Measurements from ENCODE around the gene PPM1M.

PPM1M gene

GRCh38 chr3:52231502-52232278 is 13.9 kb upstream of the PPM1M start:
- DNase-seq, result no peak

GRCh38 chr3:52232279-52233107 is 13.1 kb upstream of the PPM1M start:
- DNase-seq, result no peak

- DNase-seq, result no peak
These were observed 12.4 kb upstream of the PPM1M start for GRCh38 chr3:52233108-52233591.

GRCh38 chr3:52233968-52234367 is 11.6 kb upstream of the PPM1M start:
- DNase-seq, result no peak

GRCh38 chr3:52234516-52235447 is 10.8 kb upstream of the PPM1M start:
- no peak for DNase-seq

GRCh38 chr3:52236424-52236886 is 9.1 kb upstream of the PPM1M start:
- no peak for DNase-seq

GRCh38 chr3:52237006-52237656 is 8.4 kb upstream of the PPM1M start:
- no peak for DNase-seq

GRCh38 chr3:52237657-52238172 is 7.8 kb upstream of the PPM1M start:
- DNase-seq, result no peak

GRCh38 chr3:52238193-52238760 is 7.3 kb upstream of the PPM1M start:
- no peak for DNase-seq

- no peak for DNase-seq
These were observed 6.5 kb upstream of the PPM1M start, which contains the start of gene TWF2 for GRCh38 chr3:52238761-52239701. TWF2 (minus strand) TSS chr3:52239158; CDS start chr3:52239016, 142 bp downstream.

- DNase-seq, result no peak
These were observed 5.3 kb upstream of the PPM1M start for GRCh38 chr3:52240059-52240885.

- no peak for DNase-seq
These were observed 4.6 kb upstream of the PPM1M start for GRCh38 chr3:52240886-52241370.

GRCh38 chr3:52242039-52242438 is 3.5 kb upstream of the PPM1M start:
- DNase-seq, result no peak

- no peak for DNase-seq
These were observed 1.5 kb upstream of the PPM1M start for GRCh38 chr3:52243791-52244628.

- DNase-seq, result no peak
These were observed 683 bp downstream of the PPM1M start for GRCh38 chr3:52246264-52246620.

GRCh38 chr3:52246728-52247408 is 1.3 kb downstream of the PPM1M start:
- no peak for DNase-seq

- no peak for DNase-seq
These were observed 2.0 kb downstream of the PPM1M start for GRCh38 chr3:52247409-52248164.

Data from NCI-H187 (cell line).